Activated naive CD8-positive, alpha-beta T cell (primary cell): ENCODE results near the gene LPCAT1.
"Not testable (repeated sequence)": the region's sequence is repeated elsewhere in the genome, so short reads cannot be mapped to it uniquely, and the experiment has no call there.

ENCODE experiments used
- H3K27ac Mint-ChIP-seq: one replicate; pipeline ENCODE4 v1.8.0; 2021; ENCODE audit warnings: mixed read lengths
- H3K27me3 Mint-ChIP-seq: one replicate; pipeline ENCODE4 v1.8.0; 2021; ENCODE audit warnings: mixed read lengths
- H3K36me3 Mint-ChIP-seq: one replicate; pipeline ENCODE4 v1.8.0; 2021; ENCODE audit warnings: mixed read lengths
- H3K4me1 Mint-ChIP-seq: one replicate; pipeline ENCODE4 v1.8.0; 2021; ENCODE audit warnings: low read depth, mixed read lengths
- H3K4me3 Mint-ChIP-seq: one replicate; pipeline ENCODE4 v1.8.0; 2021; ENCODE audit warnings: mild to moderate bottlenecking, mixed read lengths
- H3K9me3 Mint-ChIP-seq: one replicate; pipeline ENCODE4 v1.8.0; 2021; ENCODE audit warnings: low read depth, mixed read lengths

LPCAT1 gene

DNA sequence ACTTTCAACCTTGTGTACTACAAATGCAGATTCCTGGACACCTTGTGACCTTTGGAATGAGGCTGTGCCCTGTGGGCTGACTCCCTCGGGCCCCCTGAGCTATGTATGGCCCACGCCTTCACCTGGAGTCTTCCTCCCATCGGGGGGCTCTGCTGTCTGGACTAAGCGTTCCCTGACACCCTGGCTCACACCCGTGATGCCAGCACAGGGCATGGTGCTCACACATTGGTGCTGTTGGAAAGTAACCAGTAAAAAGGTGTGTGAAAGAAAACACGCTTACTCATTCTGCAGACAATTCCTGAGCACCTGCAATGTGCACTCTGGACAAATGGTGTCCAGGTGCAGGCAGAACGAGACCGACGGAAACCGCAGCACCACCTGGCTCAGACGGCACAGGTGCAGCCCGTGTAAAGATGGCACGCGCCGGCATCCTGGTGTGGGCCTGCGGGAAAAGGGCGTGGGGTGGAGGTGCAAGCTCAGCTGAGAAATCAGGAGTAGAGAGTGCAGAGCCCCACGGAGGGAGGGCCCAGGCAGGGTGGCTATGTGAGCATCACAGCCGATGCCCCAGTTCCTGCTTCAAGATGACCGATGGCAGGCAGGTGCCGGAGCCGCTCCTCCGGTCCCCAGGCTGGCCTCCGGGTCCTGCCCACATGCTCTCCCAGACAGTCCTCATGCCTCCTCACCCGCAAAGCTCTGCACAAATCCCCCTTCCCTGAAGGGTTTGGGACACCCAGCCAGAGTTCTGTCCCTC, 11.0 kb downstream of the LPCAT1 start:
- Mint-ChIP-seq H3K27me3 (no peaks in the 10 kb centered on the region), H3K27ac (no peak overlapping the region), H3K9me3 (no peaks in the 10 kb centered on the region), H3K36me3 (no peaks in the 10 kb centered on the region), H3K4me1 (peaks cover 16% of the 10 kb centered on the region), H3K4me3 (no peak overlapping the region)

DNA sequence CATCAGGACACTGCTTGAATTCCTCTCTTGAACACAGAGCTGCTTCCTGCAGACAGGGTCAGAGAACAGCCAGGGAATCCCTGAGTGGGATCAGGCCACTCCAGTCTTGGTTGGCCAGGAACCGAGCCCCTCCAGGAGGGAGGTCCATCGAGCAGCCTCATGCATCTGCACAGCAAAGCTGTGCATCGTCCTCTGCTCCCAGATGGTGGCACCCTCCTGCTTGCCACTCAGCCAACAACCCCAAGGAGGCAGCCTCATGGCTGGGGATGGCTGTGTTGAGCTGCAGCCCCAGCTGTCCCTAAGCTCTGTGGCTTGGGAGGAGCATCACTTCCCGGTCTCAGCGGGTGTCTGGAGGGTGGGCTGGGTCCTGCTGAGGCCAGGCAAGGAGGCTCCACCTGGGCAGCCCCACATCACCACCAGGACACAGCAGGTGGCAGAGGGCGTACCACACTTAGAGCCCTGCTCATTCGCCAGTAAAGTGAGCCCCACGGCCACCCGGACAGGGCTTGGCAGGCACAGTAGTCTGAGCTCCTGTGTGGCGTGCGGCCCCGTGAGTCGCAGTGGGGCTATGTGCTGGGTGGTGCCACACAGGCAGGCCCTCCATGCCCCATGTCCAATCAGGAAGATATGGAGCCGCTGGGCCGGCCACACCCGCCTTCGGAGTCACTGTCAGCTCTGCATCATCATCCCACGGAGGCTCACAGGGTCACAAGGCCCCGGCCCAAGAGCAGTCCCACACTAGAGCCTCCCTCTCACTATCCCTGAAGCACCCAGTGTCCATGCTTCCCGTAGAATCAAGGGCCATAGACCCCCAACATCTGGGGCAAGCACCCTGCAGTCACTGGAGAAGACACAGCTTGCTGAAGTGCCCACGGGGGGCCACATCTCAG, 11.9 kb downstream of the LPCAT1 start:
- Mint-ChIP-seq H3K9me3 (no peaks in the 10 kb centered on the region), H3K4me1 (peaks cover 13% of the 10 kb centered on the region), H3K4me3 (no peak overlapping the region), H3K27me3 (no peaks in the 10 kb centered on the region), H3K27ac (no peak overlapping the region), H3K36me3 (no peaks in the 10 kb centered on the region)

GRCh38 chr5:1511048-1511447, 12.7 kb downstream of the LPCAT1 start:
- H3K27ac Mint-ChIP-seq = no peak overlapping the region
- H3K27me3 Mint-ChIP-seq = no peaks in the 10 kb centered on the region
- H3K9me3 Mint-ChIP-seq = no peaks in the 10 kb centered on the region
- H3K36me3 Mint-ChIP-seq = no peaks in the 10 kb centered on the region
- no peak overlapping the region for H3K4me3 Mint-ChIP-seq
- peaks cover 5% of the 10 kb centered on the region for H3K4me1 Mint-ChIP-seq

- Mint-ChIP-seq H3K4me1 (peaks cover under 1% of the 10 kb centered on the region), H3K4me3 (no peak overlapping the region), H3K9me3 (no peaks in the 10 kb centered on the region), H3K27ac (no peak overlapping the region), H3K27me3 (no peaks in the 10 kb centered on the region), H3K36me3 (no peaks in the 10 kb centered on the region)
Measured at GRCh38 chr5:1510631-1511030, 13.1 kb downstream of the LPCAT1 start.

GRCh38 chr5:1510151-1510561, 13.6 kb downstream of the LPCAT1 start:
- Mint-ChIP-seq H3K9me3 (no peaks in the 10 kb centered on the region), H3K27ac (peak overlapping the region; percentile 48), H3K36me3 (no peaks in the 10 kb centered on the region), H3K4me1 (no peaks in the 10 kb centered on the region), H3K4me3 (no peak overlapping the region), H3K27me3 (no peaks in the 10 kb centered on the region)

- no peaks in the 10 kb centered on the region for H3K4me1 Mint-ChIP-seq
- H3K4me3 Mint-ChIP-seq = no peak overlapping the region
- no peaks in the 10 kb centered on the region for H3K27me3 Mint-ChIP-seq
- peak overlapping the region; percentile 48 for H3K27ac Mint-ChIP-seq
- no peaks in the 10 kb centered on the region for H3K36me3 Mint-ChIP-seq
- no peaks in the 10 kb centered on the region for H3K9me3 Mint-ChIP-seq
Measured at GRCh38 chr5:1509346-1510085, 14.2 kb downstream of the LPCAT1 start.

DNA sequence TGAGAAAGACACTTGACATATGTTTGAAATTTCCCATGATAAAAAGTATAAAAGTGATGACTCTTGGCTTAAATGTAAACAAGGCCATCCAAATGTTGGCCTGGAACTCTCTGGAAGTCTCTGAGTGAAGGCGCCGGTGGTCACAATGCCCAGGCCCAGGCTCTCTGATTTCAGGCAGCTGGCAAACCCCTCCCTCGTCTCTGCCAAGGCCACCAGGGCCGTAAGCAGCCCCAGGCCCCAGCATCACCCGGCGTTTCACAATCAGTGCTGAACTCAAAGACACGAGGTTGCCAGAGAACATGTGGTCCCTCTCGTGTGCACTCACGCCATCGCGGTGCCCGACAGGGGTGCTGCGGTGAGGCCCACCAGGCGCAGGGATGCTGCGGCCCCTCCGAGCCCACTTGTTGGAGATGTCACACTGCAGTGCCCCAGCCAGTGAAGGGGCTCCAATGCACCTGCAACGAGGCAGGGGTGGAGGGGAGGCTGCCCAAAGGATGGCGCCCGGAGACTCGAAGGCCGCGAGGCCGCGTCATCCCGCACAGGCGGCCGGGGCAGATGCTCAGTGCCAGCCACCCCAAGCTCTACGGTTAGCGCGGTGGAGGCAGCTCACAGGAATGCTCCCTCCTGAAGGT, 15.0 kb downstream of the LPCAT1 start:
- Mint-ChIP-seq H3K4me1 (peaks cover 5% of the 10 kb centered on the region), H3K27me3 (no peaks in the 10 kb centered on the region), H3K27ac (no peak overlapping the region), H3K9me3 (no peaks in the 10 kb centered on the region), H3K4me3 (no peak overlapping the region), H3K36me3 (no peaks in the 10 kb centered on the region)

GRCh38 chr5:1507961-1508658, 15.7 kb downstream of the LPCAT1 start:
- Mint-ChIP-seq H3K27me3 (no peaks in the 10 kb centered on the region), H3K4me1 (peaks cover 12% of the 10 kb centered on the region), H3K36me3 (no peaks in the 10 kb centered on the region)

DNA sequence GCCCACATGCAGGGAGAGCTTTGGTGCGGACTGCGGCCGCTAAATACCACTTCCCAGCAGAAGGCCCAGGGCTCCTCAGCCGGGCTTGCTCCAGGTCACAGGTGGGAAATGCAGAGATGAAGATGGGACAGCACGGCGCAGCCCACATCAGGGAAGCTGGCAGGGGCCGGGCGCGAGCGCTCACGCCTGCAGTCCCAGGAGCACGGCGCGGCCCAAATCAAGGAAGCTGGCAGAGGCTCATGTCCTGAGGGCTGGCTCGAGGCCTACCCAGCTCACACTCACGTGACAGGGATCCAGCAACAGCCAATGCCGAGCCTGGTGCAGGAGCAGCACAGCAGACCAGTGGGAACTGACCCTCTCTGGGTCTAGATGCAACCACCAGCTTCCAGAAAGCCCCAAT, 16.3 kb downstream of the LPCAT1 start:
- no peaks in the 10 kb centered on the region for H3K36me3 Mint-ChIP-seq
- H3K9me3 Mint-ChIP-seq = no peaks in the 10 kb centered on the region
- H3K4me3 Mint-ChIP-seq = no peak overlapping the region
- peaks cover 16% of the 10 kb centered on the region for H3K4me1 Mint-ChIP-seq
- H3K27me3 Mint-ChIP-seq = no peaks in the 10 kb centered on the region
- H3K27ac Mint-ChIP-seq = no peak overlapping the region

More at GRCh38 chr5:1507961-1508658, 15.7 kb downstream of the LPCAT1 start:
- no peaks in the 10 kb centered on the region for H3K9me3 Mint-ChIP-seq
- no peak overlapping the region for H3K4me3 Mint-ChIP-seq
- no peak overlapping the region for H3K27ac Mint-ChIP-seq

GRCh38 chr5:1507014-1507375, 16.8 kb downstream of the LPCAT1 start:
- Mint-ChIP-seq H3K27me3 (no peaks in the 10 kb centered on the region), H3K4me1 (peaks cover 18% of the 10 kb centered on the region)

DNA sequence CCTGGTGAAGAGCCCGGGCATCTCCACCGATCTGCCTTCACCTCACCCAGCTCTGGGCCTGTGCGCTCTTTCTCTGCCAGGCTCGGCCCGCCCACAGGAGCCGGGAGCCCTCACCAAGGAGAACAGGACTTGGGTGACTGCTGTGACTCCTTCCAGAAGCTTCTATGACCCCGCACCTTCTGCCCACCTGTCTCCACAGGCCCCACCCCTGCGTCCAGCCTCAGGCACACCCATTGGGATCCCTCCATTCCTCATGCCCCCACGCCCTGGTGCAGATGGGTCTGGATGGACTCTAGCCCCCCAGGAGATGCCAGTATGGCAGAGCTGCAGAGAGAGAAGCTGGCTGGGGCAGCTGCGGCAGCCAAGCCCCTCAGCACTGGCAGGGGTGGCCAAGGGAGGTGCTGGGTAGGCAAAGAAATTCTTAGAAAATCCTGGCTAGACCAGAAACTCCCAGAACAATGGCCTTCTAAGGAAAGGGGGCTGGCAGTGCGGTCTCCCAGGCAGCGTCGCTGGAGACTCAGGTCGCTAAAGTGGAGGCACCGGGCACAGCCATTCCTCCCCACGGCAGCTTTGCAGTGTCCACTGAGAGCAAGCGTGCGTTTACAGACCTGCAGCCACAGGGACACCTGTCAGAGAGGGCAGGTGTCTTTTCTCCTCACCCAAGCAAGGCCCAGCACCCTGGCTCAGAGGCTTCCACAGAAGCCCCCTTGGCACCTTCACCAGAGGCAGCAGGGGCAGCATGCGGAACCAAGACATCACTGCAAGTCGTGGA, 17.3 kb downstream of the LPCAT1 start:
- Mint-ChIP-seq H3K36me3 (no peaks in the 10 kb centered on the region), H3K27ac (no peak overlapping the region), H3K9me3 (no peaks in the 10 kb centered on the region), H3K4me3 (no peak overlapping the region), H3K27me3 (no peaks in the 10 kb centered on the region), H3K4me1 (peaks cover 18% of the 10 kb centered on the region)

More at GRCh38 chr5:1507014-1507375, 16.8 kb downstream of the LPCAT1 start:
- Mint-ChIP-seq H3K36me3 (no peaks in the 10 kb centered on the region), H3K4me3 (no peak overlapping the region), H3K9me3 (no peaks in the 10 kb centered on the region), H3K27ac (no peak overlapping the region)

- H3K9me3 Mint-ChIP-seq = no peaks in the 10 kb centered on the region
- no peaks in the 10 kb centered on the region for H3K27me3 Mint-ChIP-seq
- no peaks in the 10 kb centered on the region for H3K36me3 Mint-ChIP-seq
- H3K4me1 Mint-ChIP-seq = peaks cover 18% of the 10 kb centered on the region
- H3K27ac Mint-ChIP-seq = no peak overlapping the region
- H3K4me3 Mint-ChIP-seq = no peak overlapping the region
Measured at GRCh38 chr5:1505506-1506241, 18.1 kb downstream of the LPCAT1 start.

- H3K27me3 Mint-ChIP-seq, H3K9me3 Mint-ChIP-seq, H3K4me3 Mint-ChIP-seq, H3K36me3 Mint-ChIP-seq, H3K27ac Mint-ChIP-seq: not testable (repeated sequence)
- peaks cover 18% of the 10 kb centered on the region for H3K4me1 Mint-ChIP-seq
Measured at GRCh38 chr5:1505089-1505488, 18.7 kb downstream of the LPCAT1 start.
